ENCODE results near the gene TMEM132D.

GRCh38 chr12:129213551-129213950 is 690.3 kb downstream of the TMEM132D start:
- TF ChIP-seq CTCF (IDR thresholded peaks at IDR 0.05; ENCODE audit: poor library complexity, severe bottlenecking): no peak
- no peak for TF ChIP-seq SMC3 (conservative IDR thresholded peaks at IDR 0.05; ENCODE audit: poor library complexity)
- no peak for TF ChIP-seq POLR2AphosphoS5 (IDR thresholded peaks at IDR 0.05)
- TF ChIP-seq RAD21 (conservative IDR thresholded peaks at IDR 0.05): no peak
- TF ChIP-seq MXI1 (conservative IDR thresholded peaks at IDR 0.05; ENCODE audit: poor library complexity, severe bottlenecking): no peak
- TF ChIP-seq EZH2 (IDR thresholded peaks at IDR 0.05; ENCODE audit: borderline replicate concordance, insufficient read depth, low read length, poor library complexity, severe bottlenecking): no peak

Data from neural cell (in vitro differentiated cells).